GM19099 (cell line): ENCODE measurements around the gene EPHA6.

Source experiments
- POLR2A ChIP-seq: IDR thresholded peaks from 3 replicates; pipeline ENCODE4 v1.6.1; 2011; ENCODE audit warnings: low read depth; ENCODE audit not compliant: insufficient read length; ENCODE audit errors: extremely low read depth

Gene EPHA6

DNA sequence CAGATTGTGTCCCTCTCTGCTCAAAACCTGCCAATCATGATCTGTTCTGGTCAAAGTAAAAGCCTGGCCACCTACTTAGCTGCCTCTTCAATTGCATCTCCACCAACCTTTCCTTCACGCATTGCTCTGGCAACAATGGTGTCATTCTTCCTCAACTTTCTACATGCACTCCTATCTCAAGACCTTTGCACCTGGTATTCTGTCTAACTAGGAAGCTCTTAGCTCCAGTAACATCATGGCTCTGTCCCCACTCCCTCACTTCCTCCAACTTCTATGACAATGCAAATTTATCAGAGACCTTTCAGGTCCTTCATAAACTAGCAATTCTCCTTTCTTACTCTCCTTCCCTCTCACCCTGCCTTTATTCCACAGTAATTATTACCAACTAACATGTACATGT is 682.7 kb downstream of the EPHA6 start:
- no peak for TF ChIP-seq POLR2A

DNA sequence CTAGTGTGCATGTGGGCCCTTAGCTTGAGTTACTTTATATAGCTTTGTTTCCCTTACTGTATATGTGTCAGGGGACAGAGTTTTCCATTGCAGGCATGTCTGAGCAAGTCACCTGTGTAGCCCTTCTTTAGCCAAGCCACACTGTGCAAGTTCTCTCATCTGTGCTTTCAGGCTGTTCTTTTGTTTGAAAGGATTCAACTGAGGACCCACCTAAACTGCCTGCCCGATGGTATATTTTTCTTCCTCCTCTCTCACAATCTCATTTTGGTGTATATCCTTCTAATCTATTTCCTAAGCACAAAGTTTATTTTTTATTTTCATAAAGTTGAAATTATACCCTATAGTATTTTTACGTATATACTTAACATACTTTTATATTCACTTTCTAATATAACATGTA is 690.1 kb downstream of the EPHA6 start:
- no peak for TF ChIP-seq POLR2A

DNA sequence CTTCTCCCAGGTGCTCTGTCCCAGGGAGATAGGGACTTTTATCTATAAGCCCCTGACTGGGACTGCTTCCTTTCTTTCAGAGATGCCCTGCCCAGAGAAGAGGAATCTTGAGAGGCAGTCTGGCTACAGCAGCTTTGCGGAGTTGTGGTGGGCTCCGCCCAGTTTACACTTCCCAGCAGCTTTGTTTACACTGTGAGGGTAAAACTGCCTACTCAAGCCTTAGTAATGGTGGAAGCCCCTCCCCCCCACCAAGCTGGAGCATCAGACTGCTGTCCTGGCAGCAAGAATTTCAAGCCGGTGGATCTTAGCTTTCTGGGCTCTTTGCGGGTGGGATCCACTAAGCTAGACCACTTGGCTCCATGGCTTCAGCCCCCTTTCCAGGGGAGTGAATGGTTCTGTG is 696.4 kb downstream of the EPHA6 start:
- TF ChIP-seq POLR2A = no peak

DNA sequence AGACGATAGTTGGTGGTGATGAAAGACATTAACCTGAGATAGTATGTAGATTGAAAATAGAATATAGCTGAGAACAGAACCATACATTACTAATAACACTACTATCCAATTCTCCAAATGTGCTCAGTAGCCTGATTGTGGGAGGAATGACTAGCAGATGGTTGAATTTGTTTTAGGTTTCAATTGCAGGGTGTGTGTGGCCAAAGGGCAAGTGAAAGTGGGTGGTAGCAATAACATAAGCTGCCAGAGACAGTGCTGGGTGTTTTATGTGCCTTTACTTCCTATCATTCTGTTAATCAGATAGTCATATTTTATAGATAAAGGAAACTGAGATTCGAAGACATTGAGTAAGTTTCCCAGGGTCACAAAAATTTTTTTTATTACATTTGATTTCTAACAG is 700.7 kb downstream of the EPHA6 start:
- TF ChIP-seq POLR2A = no peak

GRCh38 chr3:97530691-97531090 is 716.3 kb downstream of the EPHA6 start:
- TF ChIP-seq POLR2A = no peak

DNA sequence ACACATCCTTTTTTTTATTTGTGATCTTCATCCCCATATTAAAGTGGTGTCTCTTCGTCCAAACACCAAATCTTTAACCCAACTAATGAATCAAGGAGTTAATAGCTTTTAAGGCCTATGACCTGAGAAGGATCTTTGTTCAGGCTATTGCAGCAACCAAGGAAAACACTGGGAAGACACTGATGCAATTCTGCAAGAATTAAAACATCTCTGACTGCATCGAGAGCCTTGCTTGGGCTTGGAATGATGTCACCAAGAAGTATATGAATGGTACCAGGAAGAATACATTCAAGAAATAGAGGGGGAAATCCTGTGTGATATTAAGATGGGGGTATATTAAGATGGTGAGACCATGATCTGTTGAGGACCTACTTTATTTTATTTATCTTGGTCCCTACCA is 736.0 kb downstream of the EPHA6 start:
- no peak for TF ChIP-seq POLR2A

- no peak for TF ChIP-seq POLR2A
Measured at GRCh38 chr3:97552186-97552585, 737.8 kb downstream of the EPHA6 start.

GRCh38 chr3:97575742-97576141 is 761.3 kb downstream of the EPHA6 start:
- no peak for TF ChIP-seq POLR2A

GRCh38 chr3:97576221-97576620 is 761.8 kb downstream of the EPHA6 start:
- TF ChIP-seq POLR2A = no peak

GRCh38 chr3:97579365-97579764 is 765.0 kb downstream of the EPHA6 start:
- no peak for TF ChIP-seq POLR2A

GRCh38 chr3:97610626-97611025 is 796.2 kb downstream of the EPHA6 start:
- no peak for TF ChIP-seq POLR2A

- TF ChIP-seq POLR2A = no peak
Measured at GRCh38 chr3:97612632-97613031, 798.2 kb downstream of the EPHA6 start.

DNA sequence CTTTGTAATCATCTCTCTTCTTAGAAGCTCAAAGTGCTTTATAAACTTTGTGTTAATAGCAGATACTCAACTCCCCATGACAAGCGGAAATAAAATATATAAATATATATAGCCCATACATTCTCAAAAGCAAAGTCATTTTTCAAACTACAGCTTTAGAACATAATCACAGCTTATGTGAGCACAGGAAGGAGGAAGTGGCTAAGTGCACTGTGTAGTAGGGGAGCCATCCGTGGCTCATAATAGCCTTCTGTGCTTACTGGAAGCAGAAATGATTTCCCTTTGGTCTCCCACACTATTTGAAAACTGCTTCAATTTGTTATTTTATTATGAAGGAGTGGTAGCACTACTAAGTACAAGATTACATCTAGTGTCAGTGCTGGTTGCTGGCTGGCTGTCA is 798.7 kb downstream of the EPHA6 start:
- TF ChIP-seq POLR2A = no peak

DNA sequence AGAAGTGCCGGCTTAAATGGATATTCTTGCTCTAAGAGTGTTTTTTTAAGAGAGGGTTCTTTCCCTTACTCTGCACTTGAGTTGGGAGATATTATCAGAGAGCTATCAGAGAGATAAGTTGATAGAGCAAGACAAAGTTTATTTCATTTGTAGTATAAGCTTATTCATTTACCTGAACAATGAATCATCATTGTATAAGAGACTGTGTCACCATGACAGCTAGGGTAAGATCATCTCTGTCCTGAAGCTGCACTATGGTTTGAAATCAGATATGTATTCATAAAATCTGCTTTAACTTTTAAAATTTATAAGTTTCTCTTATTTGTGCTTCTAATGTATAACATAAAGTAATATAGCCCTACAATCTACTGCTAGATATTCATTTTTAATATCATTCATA is 822.1 kb downstream of the EPHA6 start:
- TF ChIP-seq POLR2A = no peak

DNA sequence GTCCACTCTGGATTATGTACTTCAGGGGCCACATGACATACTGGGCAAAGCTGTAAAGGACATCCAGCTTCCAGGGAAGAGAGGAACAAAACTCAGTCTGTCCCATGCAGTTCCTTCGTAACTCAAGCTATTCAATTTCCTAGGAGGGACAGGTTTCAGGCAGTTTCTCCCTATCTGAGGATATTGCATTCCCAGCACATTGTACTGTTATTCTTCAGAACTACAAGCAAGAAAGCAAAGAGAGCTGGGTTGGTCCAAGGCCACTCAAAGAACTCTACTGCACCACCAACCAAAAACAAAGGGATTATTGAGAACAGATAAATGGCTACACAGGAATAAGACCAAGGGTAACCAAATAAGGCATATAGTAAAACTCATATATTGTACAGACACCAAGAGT is 832.5 kb downstream of the EPHA6 start:
- no peak for TF ChIP-seq POLR2A

DNA sequence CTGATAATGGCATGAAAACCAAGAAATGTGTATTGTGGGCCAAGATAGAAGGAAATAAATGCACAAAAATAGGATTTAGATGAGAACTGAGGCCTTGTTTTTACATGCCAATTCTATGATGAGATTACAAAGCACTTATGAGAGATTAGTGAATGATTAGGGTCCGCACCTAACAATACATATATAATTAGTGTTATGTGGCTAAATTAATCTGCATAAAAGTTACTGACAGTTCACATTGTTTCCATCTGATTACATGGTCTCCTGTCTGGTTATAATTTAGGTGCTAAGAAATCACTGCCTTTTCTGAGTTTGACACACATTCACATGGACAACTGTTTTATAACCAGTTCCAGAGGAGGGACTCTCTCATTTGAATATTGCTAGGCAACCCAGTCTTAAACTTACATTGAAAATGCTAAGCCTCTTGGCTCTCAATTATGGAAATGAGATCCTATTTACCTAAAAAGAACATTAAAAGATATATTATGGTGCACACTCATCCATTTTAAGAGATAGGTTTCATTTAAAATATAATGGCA is 833.1 kb downstream of the EPHA6 start:
- TF ChIP-seq POLR2A = no peak

- TF ChIP-seq POLR2A = no peak
Measured at GRCh38 chr3:97655971-97656370, 841.6 kb downstream of the EPHA6 start.

DNA sequence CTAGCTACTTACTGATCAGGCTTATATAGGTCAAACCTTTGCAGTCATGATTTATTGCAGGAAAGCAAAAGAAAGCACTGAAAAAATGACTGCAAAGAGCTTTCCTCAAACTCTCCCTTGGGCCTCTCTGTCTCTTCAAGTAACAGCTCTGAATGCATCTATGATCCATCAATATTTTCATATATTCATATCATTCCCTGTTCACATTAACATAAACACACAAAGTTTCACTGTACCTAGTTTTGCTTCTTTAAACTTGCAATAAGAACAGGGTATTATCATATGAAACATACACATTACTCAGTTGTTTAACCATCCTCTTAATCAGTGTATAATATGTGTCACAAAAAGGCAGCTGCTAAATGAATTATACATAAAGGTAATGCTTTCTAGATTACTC is 842.2 kb downstream of the EPHA6 start:
- TF ChIP-seq POLR2A = no peak

GRCh38 chr3:97658668-97659285 is 844.4 kb downstream of the EPHA6 start:
- no peak for TF ChIP-seq POLR2A
